GM18520 (cell line): Measurements from ENCODE around the gene AFG1L.
"Not testable (repeated sequence)": the region's sequence is repeated elsewhere in the genome, so short reads cannot be mapped to it uniquely, and the experiment has no call there.

Experiments used
- ATAC-seq: cut with Tn5 transposase; IDR thresholded peaks from one replicate; pipeline ENCODE4 v1.9.1; 2021; ENCODE audit not compliant: unreplicated experiment

AFG1L gene

GRCh38 chr6:108287373-108287772 is 7.5 kb upstream of the AFG1L start:
- ATAC-seq = no peak

- ATAC-seq = no peak
These were observed 6.1 kb upstream of the AFG1L start for GRCh38 chr6:108288742-108289141.

GRCh38 chr6:108291091-108291490 is 3.8 kb upstream of the AFG1L start:
- ATAC-seq = no peak

GRCh38 chr6:108292561-108292960 is 2.3 kb upstream of the AFG1L start:
- ATAC-seq = not testable (repeated sequence)

- ATAC-seq = no peak
These were observed 1.1 kb upstream of the AFG1L start for GRCh38 chr6:108293527-108294296.

GRCh38 chr6:108294297-108294726 is 542 bp upstream of the AFG1L start:
- peak; percentile 5 for ATAC-seq

GRCh38 chr6:108295676-108296075 is 822 bp downstream of the AFG1L start:
- no peak for ATAC-seq

GRCh38 chr6:108302386-108302785 is 7.5 kb downstream of the AFG1L start:
- ATAC-seq = no peak

- no peak for ATAC-seq
These were observed 9.8 kb downstream of the AFG1L start for GRCh38 chr6:108304646-108305045.

- ATAC-seq = not testable (repeated sequence)
These were observed 13.8 kb downstream of the AFG1L start for GRCh38 chr6:108308641-108309040.

GRCh38 chr6:108309844-108310243 is 15.0 kb downstream of the AFG1L start:
- no peak for ATAC-seq

GRCh38 chr6:108312605-108313004 is 17.8 kb downstream of the AFG1L start:
- no peak for ATAC-seq

- ATAC-seq = no peak
These were observed 26.4 kb downstream of the AFG1L start for GRCh38 chr6:108321253-108321747.

- ATAC-seq = no peak
These were observed 27.9 kb downstream of the AFG1L start for GRCh38 chr6:108322728-108323127.

- no peak for ATAC-seq
These were observed 29.0 kb downstream of the AFG1L start for GRCh38 chr6:108323710-108324466.

- not testable (repeated sequence) for ATAC-seq
These were observed 35.4 kb downstream of the AFG1L start for GRCh38 chr6:108330221-108330785.

GRCh38 chr6:108330806-108331205 is 36.0 kb downstream of the AFG1L start:
- no peak for ATAC-seq

- ATAC-seq = no peak
These were observed 37.1 kb downstream of the AFG1L start for GRCh38 chr6:108331982-108332381.

- ATAC-seq = no peak
These were observed 42.1 kb downstream of the AFG1L start for GRCh38 chr6:108336971-108337370.

GRCh38 chr6:108337721-108338120 is 42.9 kb downstream of the AFG1L start:
- no peak for ATAC-seq

GRCh38 chr6:108341372-108341771 is 46.5 kb downstream of the AFG1L start:
- no peak for ATAC-seq

GRCh38 chr6:108343894-108344293 is 49.0 kb downstream of the AFG1L start:
- no peak for ATAC-seq
